Fibroblast of the conjunctiva (primary cell): ENCODE measurements around the gene AMDHD2.

Experiments used
- DNase-seq: peaks from one replicate; pipeline ENCODE4 v3.0.0-alpha.2; 2010; ENCODE audit warnings: low read depth

Gene AMDHD2

GRCh38 chr16:2482708-2483534 is 37.2 kb upstream of the AMDHD2 start:
- peak; percentile 48 for DNase-seq

GRCh38 chr16:2483939-2484897 is 36.0 kb upstream of the AMDHD2 start:
- no peak for DNase-seq

DNA sequence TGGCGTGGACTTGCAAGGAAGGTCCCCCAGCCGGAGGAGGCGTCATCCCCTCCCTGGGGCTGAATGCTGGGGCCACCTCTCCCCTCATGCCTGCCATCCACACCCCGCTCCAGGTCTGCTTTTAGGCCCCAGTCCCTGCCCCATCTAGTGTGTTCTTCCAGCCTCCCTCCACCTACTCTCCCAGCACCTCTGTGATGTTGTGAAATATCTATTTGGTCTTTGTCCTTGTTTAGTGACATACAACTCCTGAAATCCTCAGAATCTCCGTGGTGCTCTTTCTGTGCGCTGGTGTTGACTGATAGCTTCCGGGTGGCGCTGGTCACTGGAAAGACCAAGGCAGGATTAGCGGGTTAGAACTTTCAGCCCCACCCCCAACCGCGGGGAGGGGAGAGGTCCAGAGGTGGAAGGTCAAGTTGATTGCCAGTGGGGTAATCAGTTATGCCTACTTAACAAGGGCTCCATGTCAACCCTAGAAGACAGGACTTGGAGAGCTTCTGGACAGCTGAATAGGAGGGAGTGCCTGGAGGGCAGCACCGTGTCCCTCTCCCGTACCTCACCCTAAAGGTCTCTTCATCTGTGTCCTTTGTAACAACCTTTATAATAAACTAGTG is 35.2 kb upstream of the AMDHD2 start:
- DNase-seq, result no peak

GRCh38 chr16:2485811-2486507 is 34.2 kb upstream of the AMDHD2 start:
- no peak for DNase-seq

GRCh38 chr16:2486645-2487516 is 33.3 kb upstream of the AMDHD2 start:
- DNase-seq, result no peak

GRCh38 chr16:2487517-2487842 is 32.7 kb upstream of the AMDHD2 start:
- DNase-seq, result no peak

DNA sequence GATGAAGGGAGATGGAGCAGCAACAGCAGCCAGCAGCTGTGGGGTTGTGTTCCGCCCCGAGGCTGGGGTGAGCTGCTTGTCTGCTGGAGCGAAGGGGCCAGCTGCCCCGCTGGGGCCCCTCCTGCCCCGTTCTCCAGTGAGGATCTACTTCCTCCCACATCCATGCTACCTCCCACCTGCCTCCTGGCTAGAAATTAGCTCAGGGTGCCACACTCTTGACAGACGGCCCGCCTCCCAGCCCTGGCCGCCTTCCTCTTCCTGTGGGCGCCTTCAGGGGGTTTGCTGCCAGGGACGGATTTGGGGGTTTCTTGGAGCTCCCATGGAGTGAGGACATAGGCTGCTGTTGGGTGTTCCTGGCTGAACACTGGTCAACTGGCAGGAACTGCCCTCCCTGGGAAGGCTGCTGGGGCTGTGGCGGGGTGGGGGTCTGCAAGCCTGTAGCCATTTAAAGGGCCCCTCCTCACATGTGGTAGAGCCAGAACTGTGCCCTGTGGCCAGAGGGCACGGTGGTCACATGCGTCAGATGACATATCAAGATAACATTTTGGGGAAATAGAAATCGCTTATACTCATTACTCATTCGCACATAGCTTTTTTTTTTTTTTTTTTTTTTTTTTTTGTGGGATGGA is 32.2 kb upstream of the AMDHD2 start:
- DNase-seq, result no peak

- DNase-seq, result no peak
Measured at GRCh38 chr16:2489581-2489980, 30.6 kb upstream of the AMDHD2 start.

DNA sequence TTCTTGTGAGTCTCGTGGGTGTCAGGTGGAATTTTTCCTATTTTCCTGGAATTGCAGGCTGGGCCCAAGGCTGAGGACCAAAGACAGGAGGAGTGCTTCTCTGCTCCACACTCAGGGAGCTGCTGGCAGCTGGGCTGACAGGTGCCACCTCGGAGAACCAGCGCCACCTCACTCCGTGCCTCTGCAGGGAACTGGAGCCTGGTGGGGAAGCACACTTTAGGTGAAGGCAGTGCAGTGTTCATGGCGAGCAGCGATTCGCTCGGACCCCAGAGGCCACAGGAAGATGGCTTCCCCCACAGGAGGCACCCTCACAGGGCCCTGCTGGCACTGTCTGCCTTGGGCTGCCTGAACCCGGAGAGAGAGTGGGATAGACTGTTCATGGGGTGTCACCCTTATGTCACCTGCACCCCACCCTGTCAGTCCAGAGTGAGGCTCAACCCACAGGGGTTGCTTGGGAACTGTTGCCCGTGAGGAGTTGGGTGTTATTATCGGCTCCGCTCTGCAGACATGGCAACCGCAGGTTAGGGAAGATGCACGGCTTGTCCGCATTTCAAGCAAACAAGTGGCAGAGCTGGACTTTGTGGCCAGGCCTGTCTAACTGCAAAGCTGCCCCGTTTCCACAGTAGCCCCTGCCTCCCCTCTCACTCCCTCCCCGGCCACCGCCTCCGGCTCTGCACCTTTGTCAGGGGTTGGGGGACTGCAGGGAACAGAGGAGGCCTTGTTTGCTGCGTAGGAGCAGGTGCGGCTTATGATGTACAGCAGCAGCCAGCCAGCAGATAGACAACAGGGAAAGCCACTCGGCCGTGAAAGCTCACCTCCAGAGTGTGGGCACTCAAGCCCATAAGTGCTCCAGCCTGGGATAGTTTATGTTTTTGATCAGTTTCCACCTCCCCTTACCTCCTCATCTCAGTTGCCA is 29.7 kb upstream of the AMDHD2 start:
- no peak for DNase-seq

GRCh38 chr16:2492292-2492691 is 27.9 kb upstream of the AMDHD2 start:
- no peak for DNase-seq

DNA sequence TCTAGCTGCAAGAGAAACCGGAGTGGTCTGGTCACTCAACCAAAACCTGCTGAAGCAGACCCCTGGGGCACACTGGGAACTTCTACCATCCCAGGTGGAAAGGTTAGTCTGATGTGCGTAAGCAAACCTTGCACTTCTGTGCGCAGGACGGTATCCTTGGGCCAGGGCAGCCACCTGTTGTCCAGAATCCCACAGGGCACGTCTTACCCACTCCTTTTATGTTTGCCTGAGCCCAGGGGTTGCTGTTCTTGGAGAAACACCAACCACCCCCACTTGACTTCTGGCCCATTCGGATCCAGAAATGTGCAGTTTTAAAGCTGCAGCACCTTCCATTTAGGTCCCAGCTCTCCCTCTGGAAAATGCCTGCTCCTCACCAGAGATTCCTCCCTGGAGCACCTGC is 26.6 kb upstream of the AMDHD2 start:
- DNase-seq, result no peak

DNA sequence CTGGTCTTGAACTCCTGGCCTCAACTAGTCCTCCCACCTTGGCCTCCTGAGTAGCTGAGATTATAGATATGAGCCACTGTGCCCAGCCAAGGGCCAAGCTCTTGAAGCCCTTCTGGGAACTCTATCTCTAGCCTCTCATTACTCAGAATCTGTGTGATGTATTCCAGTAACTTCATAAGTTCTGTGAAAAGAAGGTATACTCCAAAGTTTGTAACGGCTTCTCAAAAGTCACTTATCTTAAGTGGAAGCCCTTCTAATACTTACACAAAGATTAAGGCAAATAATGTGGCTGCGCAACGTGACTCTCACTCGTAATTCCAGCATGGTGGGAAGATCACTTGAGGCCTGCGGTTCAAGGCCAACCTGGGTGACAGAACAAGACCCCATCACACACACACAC is 25.6 kb upstream of the AMDHD2 start:
- no peak for DNase-seq

- DNase-seq, result no peak
Measured at GRCh38 chr16:2495041-2495440, 25.1 kb upstream of the AMDHD2 start.

- DNase-seq, result no peak
Measured at GRCh38 chr16:2496223-2497115, 23.7 kb upstream of the AMDHD2 start.

DNA sequence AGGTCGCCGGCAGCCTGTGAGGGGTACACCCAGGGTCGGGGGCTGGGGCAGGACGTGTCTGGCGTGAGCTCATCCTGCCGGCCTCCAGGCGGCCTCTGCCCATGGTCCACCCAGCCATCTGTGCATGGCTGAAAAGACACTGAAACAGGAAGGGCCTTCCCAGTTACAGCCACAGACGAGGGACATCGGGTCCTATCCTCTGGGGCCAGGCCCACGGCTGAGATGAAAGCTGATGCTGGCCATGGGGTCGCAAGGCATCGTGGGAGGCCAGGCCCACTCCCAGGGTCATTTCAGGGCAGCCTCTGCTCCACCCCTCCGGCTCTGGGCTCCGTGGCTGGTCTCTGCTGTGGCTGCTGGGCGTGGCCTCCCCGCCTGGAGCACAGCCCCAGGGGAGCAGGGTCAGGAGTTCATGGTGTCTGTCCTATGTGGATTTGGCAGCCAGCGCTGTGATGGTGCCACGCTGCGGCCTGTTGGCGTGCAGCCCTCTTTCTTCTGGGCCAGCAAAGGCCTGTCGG is 23.0 kb upstream of the AMDHD2 start:
- no peak for DNase-seq

DNA sequence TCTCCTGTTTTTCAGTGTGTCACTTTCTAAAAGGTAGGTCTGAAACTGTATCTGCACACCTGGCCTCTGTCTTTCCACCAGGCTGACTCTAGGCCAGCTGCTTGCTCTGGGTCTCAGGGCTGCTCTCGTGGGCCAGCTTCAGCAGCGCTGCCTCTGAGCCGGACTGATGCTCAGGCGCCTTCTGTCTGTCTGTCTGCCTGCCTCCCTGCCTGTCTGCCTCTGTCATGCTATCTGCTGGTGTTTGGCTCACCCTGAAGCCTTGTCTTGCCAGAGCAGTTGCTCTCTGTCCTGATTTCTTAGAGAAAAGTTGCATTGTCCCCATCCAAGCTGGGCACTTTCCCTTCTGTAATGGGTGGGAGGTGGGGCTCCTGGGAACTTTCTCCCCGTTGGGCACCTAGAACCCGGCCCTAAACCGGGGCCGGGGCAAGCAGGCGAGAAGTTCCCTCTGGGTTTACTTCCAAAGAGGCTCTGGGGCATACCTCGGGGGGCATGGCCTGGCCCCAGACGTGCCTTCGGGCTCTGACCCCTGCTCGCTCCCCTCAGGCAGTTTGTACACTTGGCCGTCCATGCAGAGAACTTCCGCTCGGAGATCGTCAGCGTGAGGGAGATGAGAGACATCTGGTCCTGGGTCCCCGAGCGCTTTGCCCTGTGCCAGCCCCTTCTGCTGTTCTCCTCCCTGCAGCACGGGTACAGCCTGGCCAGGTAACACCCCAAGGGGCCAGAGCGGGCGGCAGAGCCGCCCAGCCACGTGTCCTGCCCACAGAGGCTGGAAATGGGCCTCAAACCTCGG is 22.3 kb upstream of the AMDHD2 start:
- no peak for DNase-seq

- no peak for DNase-seq
Measured at GRCh38 chr16:2498531-2499253, 21.5 kb upstream of the AMDHD2 start.
